ENCODE results near the gene KIAA0408.

GRCh38 chr6:127477658-127478057, 18.5 kb upstream of the KIAA0408 start:
- TF ChIP-seq CTCF (IDR thresholded peaks at IDR 0.05; ENCODE audit: insufficient read depth, low read length, poor library complexity, severe bottlenecking) (no peak), EZH2phosphoT487 (conservative IDR thresholded peaks at IDR 0.05; ENCODE audit: low read length) (no peak)
